Smooth muscle cell (in vitro differentiated cells): ENCODE measurements around the gene TAF4. TPM values are rescaled to one million over a fixed set of nuclear protein-coding genes. Genes with fewer than 3 reads are reported as not detected.
"Not testable (repeated sequence)": the region's sequence is repeated elsewhere in the genome, so short reads cannot be mapped to it uniquely, and the experiment has no call there.

Source experiments
- DNase-seq: peaks from one replicate; lab custom pipeline; 2025; ENCODE audit not compliant: unreplicated experiment; lab: John Stamatoyannopoulos, UW
- H2AFZ ChIP-seq: fragments of 200-600 bp; sonication (generic); 2 replicates; pipeline ENCODE4 v1.6.0; 2016; ENCODE audit warnings: antibody characterized with exemption, low read depth, mild to moderate bottlenecking
- H3F3A ChIP-seq: fragments of 200-600 bp; sonication (generic); 2 replicates; pipeline ENCODE4 v1.6.0; 2017; ENCODE audit warnings: antibody characterized with exemption, low read depth
- H3K27ac ChIP-seq: fragments of 200-600 bp; sonication (generic); 2 replicates; pipeline ENCODE4 v1.5.1; 2016; ENCODE audit warnings: low read depth, mild to moderate bottlenecking
- H3K27me3 ChIP-seq: fragments of 200-600 bp; sonication (generic); 2 replicates; pipeline ENCODE4 v1.6.1; 2016; ENCODE audit warnings: low read depth, mild to moderate bottlenecking
- H3K36me3 ChIP-seq: fragments of 200-600 bp; sonication (generic); 2 replicates; pipeline ENCODE4 v1.5.1; 2016; ENCODE audit warnings: low read depth
- H3K4me1 ChIP-seq: fragments of 200-600 bp; sonication (generic); 2 replicates; pipeline ENCODE4 v1.5.1; 2016; ENCODE audit warnings: low read depth
- H3K4me2 ChIP-seq: fragments of 200-600 bp; sonication (generic); 2 replicates; pipeline ENCODE4 v1.6.0; 2016; ENCODE audit warnings: mild to moderate bottlenecking
- H3K4me3 ChIP-seq: fragments of 200-600 bp; sonication (generic); 2 replicates; pipeline ENCODE4 v1.5.1; 2016; ENCODE audit warnings: mild to moderate bottlenecking
- H3K79me2 ChIP-seq: fragments of 200-600 bp; sonication (generic); 2 replicates; pipeline ENCODE4 v1.6.0; 2016; ENCODE audit warnings: low read depth, mild to moderate bottlenecking
- H3K9ac ChIP-seq: fragments of 200-600 bp; sonication (generic); 2 replicates; pipeline ENCODE4 v1.6.0; 2016; ENCODE audit warnings: low read depth
- H3K9me3 ChIP-seq: fragments of 200-600 bp; sonication (generic); replicated peaks from 2 replicates; pipeline ENCODE4 v1.5.1; 2016; ENCODE audit warnings: low read depth
- H4K20me1 ChIP-seq: fragments of 200-600 bp; sonication (generic); 2 replicates; pipeline ENCODE4 v1.6.0; 2016; ENCODE audit warnings: low read depth
- WGBS: methylation state at CpG from one replicate; pipeline ENCODE4 v1.1.7; 2016; ENCODE audit warnings: low lambda C conversion rate; 5-methylcytosine and 5-hydroxymethylcytosine counted together
- polyA plus RNA-seq: library from polyadenylated mRNA; unstranded; fragments of >200 nt; fragmentation: Nextera tagmentation; extraction: Ambion mirVana; gene quantifications from 2 replicates; pipeline ENCODE4 v1.2.1, GENCODE V29; 2016
- total RNA-seq: library from RNA; depleted of rRNA; stranded (reverse); fragments of >200 nt; gene quantifications from 2 replicates; pipeline ENCODE4 v1.2.3, GENCODE V29; 2014
- TF ChIP-seq, protein P1 (sequence below): fragments of 200-600 bp; sonication (generic); IDR thresholded peaks from 2 replicates; pipeline ENCODE4 v1.5.1; 2017; ENCODE audit warnings: borderline replicate concordance, mild to moderate bottlenecking, antibody characterized with exemption; ENCODE audit not compliant: insufficient read depth, poor library complexity, severe bottlenecking

TAF4 gene
- total and polyA plus RNA-seq, 2 experiments from 2014 or later: 0.67 to 8.5 TPM

DNA sequence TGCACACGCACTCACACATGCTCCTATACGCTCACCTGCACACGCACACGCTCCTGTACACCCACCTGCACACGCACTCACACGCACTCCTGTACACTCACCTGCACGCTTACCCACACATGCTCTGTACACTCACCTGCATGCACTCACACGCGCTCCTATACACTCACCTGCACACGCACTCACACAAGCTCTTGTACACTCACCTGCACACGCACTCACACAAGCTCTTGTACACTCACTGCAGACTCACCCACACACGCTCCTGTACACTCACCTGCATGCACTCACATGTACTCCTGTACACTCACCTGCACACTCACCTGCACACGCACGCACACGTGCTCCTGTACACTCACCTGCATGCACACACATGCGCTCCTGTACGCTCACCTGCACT, 22.0 kb upstream of the TAF4 start:
- H3K36me3 ChIP-seq: no peaks in the 10 kb centered on the region
- H3K9me3 ChIP-seq: no peaks in the 10 kb centered on the region
- no peak overlapping the region for H3K4me3 ChIP-seq
- no peaks in the 10 kb centered on the region for H3F3A ChIP-seq
- H3K79me2 ChIP-seq: no peaks in the 10 kb centered on the region
- H3K4me2 ChIP-seq: no peak overlapping the region
- no peak overlapping the region for H3K9ac ChIP-seq
- no peaks in the 10 kb centered on the region for H3K27me3 ChIP-seq
- H2AFZ ChIP-seq: no peak overlapping the region
- no peak for DNase-seq
- H4K20me1 ChIP-seq: no peaks in the 10 kb centered on the region
- 95% methylated on average over 17 of the region's 17 CpGs for WGBS
- no peaks in the 10 kb centered on the region for H3K4me1 ChIP-seq
- H3K27ac ChIP-seq: no peak overlapping the region
- TF ChIP-seq, protein P1, sequence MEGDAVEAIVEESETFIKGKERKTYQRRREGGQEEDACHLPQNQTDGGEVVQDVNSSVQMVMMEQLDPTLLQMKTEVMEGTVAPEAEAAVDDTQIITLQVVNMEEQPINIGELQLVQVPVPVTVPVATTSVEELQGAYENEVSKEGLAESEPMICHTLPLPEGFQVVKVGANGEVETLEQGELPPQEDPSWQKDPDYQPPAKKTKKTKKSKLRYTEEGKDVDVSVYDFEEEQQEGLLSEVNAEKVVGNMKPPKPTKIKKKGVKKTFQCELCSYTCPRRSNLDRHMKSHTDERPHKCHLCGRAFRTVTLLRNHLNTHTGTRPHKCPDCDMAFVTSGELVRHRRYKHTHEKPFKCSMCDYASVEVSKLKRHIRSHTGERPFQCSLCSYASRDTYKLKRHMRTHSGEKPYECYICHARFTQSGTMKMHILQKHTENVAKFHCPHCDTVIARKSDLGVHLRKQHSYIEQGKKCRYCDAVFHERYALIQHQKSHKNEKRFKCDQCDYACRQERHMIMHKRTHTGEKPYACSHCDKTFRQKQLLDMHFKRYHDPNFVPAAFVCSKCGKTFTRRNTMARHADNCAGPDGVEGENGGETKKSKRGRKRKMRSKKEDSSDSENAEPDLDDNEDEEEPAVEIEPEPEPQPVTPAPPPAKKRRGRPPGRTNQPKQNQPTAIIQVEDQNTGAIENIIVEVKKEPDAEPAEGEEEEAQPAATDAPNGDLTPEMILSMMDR: no peak

DNA sequence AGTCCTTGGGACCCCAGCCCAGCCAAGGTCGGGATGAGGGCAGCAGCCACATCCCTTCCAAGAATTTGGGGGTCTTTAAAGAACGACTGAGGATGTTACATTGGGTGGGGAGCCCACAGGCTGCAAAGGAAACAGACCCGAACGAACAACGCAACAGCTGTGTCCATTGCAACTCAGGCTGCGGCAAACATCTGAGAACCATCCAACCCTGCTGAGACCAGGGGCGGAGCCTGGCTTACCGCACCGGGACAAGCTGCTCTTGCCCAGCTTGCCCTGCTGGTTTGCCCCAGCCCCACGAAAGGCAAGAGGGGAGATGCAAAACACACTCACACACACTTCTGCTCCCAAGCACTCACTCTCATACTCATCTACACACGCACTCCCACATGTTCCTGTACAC, 21.5 kb upstream of the TAF4 start:
- TF ChIP-seq, protein P1: no peak
- no peaks in the 10 kb centered on the region for H3K36me3 ChIP-seq
- H3K27me3 ChIP-seq: no peaks in the 10 kb centered on the region
- no peaks in the 10 kb centered on the region for H3F3A ChIP-seq
- no peak overlapping the region for H3K27ac ChIP-seq
- DNase-seq: no peak
- H3K9ac ChIP-seq: no peak overlapping the region
- no peak overlapping the region for H3K4me3 ChIP-seq
- no peak overlapping the region for H3K4me2 ChIP-seq
- H3K4me1 ChIP-seq: no peaks in the 10 kb centered on the region
- no peaks in the 10 kb centered on the region for H3K9me3 ChIP-seq
- no peaks in the 10 kb centered on the region for H4K20me1 ChIP-seq
- H3K79me2 ChIP-seq: no peaks in the 10 kb centered on the region
- 59% methylated on average over 11 of the region's 11 CpGs for WGBS
- no peak overlapping the region for H2AFZ ChIP-seq

DNA sequence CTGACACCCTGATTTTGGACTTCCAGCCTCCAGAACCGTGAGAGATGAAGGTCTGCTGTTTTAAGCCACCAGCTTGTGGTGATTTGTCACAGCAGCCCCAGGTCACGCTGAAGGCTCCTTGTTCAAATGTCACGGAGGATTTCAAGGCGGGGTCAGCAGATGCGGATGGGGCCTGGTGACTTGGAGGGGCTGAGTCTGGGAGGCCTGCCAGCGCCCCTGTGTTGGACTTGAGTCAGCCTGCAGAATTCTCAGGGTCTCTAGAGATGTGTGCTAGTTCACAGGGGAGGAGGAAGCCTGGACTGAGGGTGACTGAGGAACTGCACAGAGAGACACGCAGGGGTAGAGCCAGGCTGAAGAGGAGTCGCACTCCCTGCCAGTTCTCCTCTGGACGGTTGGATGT, 19.5 kb upstream of the TAF4 start:
- no peak overlapping the region for H3K9ac ChIP-seq
- H2AFZ ChIP-seq: no peak overlapping the region
- 91% methylated on average over 9 of the region's 9 CpGs for WGBS
- H3K27ac ChIP-seq: no peak overlapping the region
- no peaks in the 10 kb centered on the region for H3K4me1 ChIP-seq
- no peaks in the 10 kb centered on the region for H4K20me1 ChIP-seq
- no peaks in the 10 kb centered on the region for H3F3A ChIP-seq
- DNase-seq: no peak
- no peaks in the 10 kb centered on the region for H3K36me3 ChIP-seq
- no peak overlapping the region for H3K4me2 ChIP-seq
- no peaks in the 10 kb centered on the region for H3K79me2 ChIP-seq
- H3K27me3 ChIP-seq: no peaks in the 10 kb centered on the region
- TF ChIP-seq, protein P1: no peak
- no peak overlapping the region for H3K4me3 ChIP-seq
- H3K9me3 ChIP-seq: no peaks in the 10 kb centered on the region

DNA sequence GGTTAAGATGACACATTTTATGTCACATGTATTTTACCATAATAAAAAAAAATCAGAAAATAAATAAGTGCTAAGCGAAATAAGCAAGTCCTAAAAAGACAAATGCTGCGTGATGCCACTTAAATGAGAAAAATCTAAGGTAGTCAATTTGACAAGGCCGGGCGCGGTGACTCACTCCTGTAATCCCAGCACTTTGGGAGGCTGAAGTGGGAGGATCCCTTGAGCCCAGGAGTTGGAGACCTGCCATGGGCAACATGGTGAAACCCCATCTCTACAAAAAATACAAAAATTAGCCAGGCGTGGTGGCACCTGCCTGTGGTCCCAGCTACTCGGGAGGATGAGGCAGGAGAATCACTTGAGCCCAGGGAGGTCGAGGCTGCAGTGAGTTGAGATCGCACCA, 18.5 kb upstream of the TAF4 start:
- H3K9me3 ChIP-seq, DNase-seq, H3K9ac ChIP-seq, H3K4me2 ChIP-seq, H3K79me2 ChIP-seq, H3K4me1 ChIP-seq, H3K27me3 ChIP-seq, H2AFZ ChIP-seq, H3F3A ChIP-seq, H3K36me3 ChIP-seq, H3K27ac ChIP-seq, H3K4me3 ChIP-seq, H4K20me1 ChIP-seq: not testable (repeated sequence)
- WGBS: 95% methylated on average over 9 of the region's 9 CpGs
